Lower leg skin (tissue), 4 donors: ENCODE data around the gene MGMT. TPM values are rescaled to one million over a fixed set of nuclear protein-coding genes. Genes with fewer than 3 reads are reported as not detected.

Experiments used
- DNase-seq, 2 donors: peaks; one replicate each; pipeline ENCODE4 v3.0.0-alpha.2; 2019; ENCODE audit warnings: low spot score in 2 of 2
- H3K4me3 ChIP-seq: fragments of 200-600 bp; sonication (generic); 2 replicates; pipeline ENCODE4 v1.5.1; 2017; ENCODE audit warnings: mild to moderate bottlenecking, low read depth; ENCODE audit not compliant: poor library complexity, severe bottlenecking
- CTCF ChIP-seq, 3 donors: fragments of 450-650 bp; IDR thresholded peaks; one replicate each; pipeline ENCODE4 v1.5.1; 2016; ENCODE audit warnings: antibody characterized with exemption in 3 of 3, mild to moderate bottlenecking in 3 of 3, moderate library complexity in 2 of 3
- POLR2A ChIP-seq, 2 donors: fragments of 450-650 bp; IDR thresholded peaks; one replicate each; pipeline ENCODE4 v1.6.1; 2016 to 2017; ENCODE audit warnings: antibody characterized with exemption in 2 of 2, mild to moderate bottlenecking in 1 of 2, moderate library complexity in 1 of 2
- WGBS, 2 donors: methylation state at CpG; one replicate each; pipeline ENCODE4 v1.1.5; 2018; 5-methylcytosine and 5-hydroxymethylcytosine counted together
- intact Hi-C: fragments of 100-400 bp; cut with DNase I; formaldehyde crosslinking; loops from one replicate; pipeline ENCODE4 v1.15.0; 2023; ENCODE audit warnings: low total_unique reads
- total RNA-seq, 4 donors: library from RNA; depleted of rRNA; stranded (reverse); fragments of >200 nt; gene quantifications; one replicate each; pipeline ENCODE4 v1.1.0, GENCODE V29; 2016

MGMT gene
- total RNA-seq, 4 donors from 2014 or later = 13.1 to 38.7 (median 29.2) TPM

- intact Hi-C loops = no loop called here
- TF ChIP-seq POLR2A (IDR thresholded peaks at IDR 0.05) (no peak), CTCF (IDR thresholded peaks at IDR 0.05) (no peak)
- WGBS, 2 donors = 90 to 95% methylated on average over 17 of the region's 17 CpGs
- H3K4me3 ChIP-seq = no peak overlapping the region
- no peak for DNase-seq
Observed at GRCh38 chr10:129675027-129675769, 208.2 kb downstream of the MGMT start.

- no peak for TF ChIP-seq POLR2A (IDR thresholded peaks at IDR 0.05)
- no peak for TF ChIP-seq CTCF (IDR thresholded peaks at IDR 0.05)
- no peak overlapping the region for H3K4me3 ChIP-seq
- no peak for DNase-seq
- 88 to 90% methylated on average over 10 to 12 of the region's 12 CpGs for WGBS, 2 donors
- intact Hi-C loops = no loop called here
Observed at GRCh38 chr10:129676014-129676413, 209.0 kb downstream of the MGMT start.

GRCh38 chr10:129677377-129677927, 210.4 kb downstream of the MGMT start:
- TF ChIP-seq CTCF (IDR thresholded peaks at IDR 0.05) (no peak), POLR2A (IDR thresholded peaks at IDR 0.05) (no peak)
- H3K4me3 ChIP-seq = no peak overlapping the region
- DNase-seq = no peak
- 97 to 98% methylated on average over 9 to 11 of the region's 11 CpGs for WGBS, 2 donors
- intact Hi-C loops = no loop called here

GRCh38 chr10:129678186-129678585, 211.1 kb downstream of the MGMT start:
- TF ChIP-seq POLR2A (IDR thresholded peaks at IDR 0.05) = no peak
- no peak for TF ChIP-seq CTCF (IDR thresholded peaks at IDR 0.05)
- intact Hi-C loops = no loop called here
- DNase-seq = no peak
- H3K4me3 ChIP-seq = no peak overlapping the region
- WGBS, 2 donors = 54 to 67% methylated on average over 3 to 4 of the region's 4 CpGs

- H3K4me3 ChIP-seq = no peak overlapping the region
- 96 to 97% methylated on average over 10 of the region's 10 CpGs for WGBS, 2 donors
- DNase-seq = no peak
- TF ChIP-seq POLR2A (IDR thresholded peaks at IDR 0.05) (no peak), CTCF (IDR thresholded peaks at IDR 0.05) (no peak)
- intact Hi-C loops = no loop called here
Observed at GRCh38 chr10:129679207-129679606, 212.2 kb downstream of the MGMT start.
